Activated CD4-positive, alpha-beta T cell treated with anti-CD3 and anti-CD28 coated beads, Interleukin-2, amount 50 U/mL, for 16 hours (primary cell): ENCODE results near the gene TINCR.

Source experiments
- DNase-seq: peaks from one replicate; pipeline ENCODE4 v3.0.0-alpha.2; 2020

Gene TINCR

GRCh38 chr19:5588906-5589676 is 21.3 kb upstream of the TINCR start:
- no peak for DNase-seq

GRCh38 chr19:5588441-5588840 is 20.7 kb upstream of the TINCR start:
- no peak for DNase-seq

GRCh38 chr19:5587661-5588060 is 19.9 kb upstream of the TINCR start:
- no peak for DNase-seq

GRCh38 chr19:5587071-5587455 is 19.3 kb upstream of the TINCR start:
- no peak for DNase-seq

GRCh38 chr19:5586300-5587070 is 18.7 kb upstream of the TINCR start:
- DNase-seq, result no peak

- DNase-seq, result peak; percentile 25
These were observed 17.9 kb upstream of the TINCR start for GRCh38 chr19:5585461-5586299.

GRCh38 chr19:5580161-5580571 is 12.4 kb upstream of the TINCR start:
- DNase-seq, result no peak

- no peak for DNase-seq
These were observed 11.9 kb upstream of the TINCR start for GRCh38 chr19:5579697-5580096.

GRCh38 chr19:5579286-5579685 is 11.5 kb upstream of the TINCR start:
- no peak for DNase-seq

GRCh38 chr19:5578097-5578846 is 10.5 kb upstream of the TINCR start:
- peak; percentile 72 for DNase-seq

GRCh38 chr19:5575590-5575989 is 7.8 kb upstream of the TINCR start:
- no peak for DNase-seq

GRCh38 chr19:5572556-5573286 is 5.0 kb upstream of the TINCR start:
- DNase-seq, result no peak

- no peak for DNase-seq
These were observed 4.0 kb upstream of the TINCR start for GRCh38 chr19:5571777-5572176.

GRCh38 chr19:5567970-5568407 is 236 bp upstream of the TINCR start:
- no peak for DNase-seq

GRCh38 chr19:5564930-5565329 is 2.8 kb downstream of the TINCR start:
- DNase-seq, result no peak

GRCh38 chr19:5563935-5564612 is 3.7 kb downstream of the TINCR start:
- no peak for DNase-seq

GRCh38 chr19:5563008-5563431 is 4.7 kb downstream of the TINCR start:
- no peak for DNase-seq

GRCh38 chr19:5562280-5562679 is 5.5 kb downstream of the TINCR start:
- DNase-seq, result no peak

GRCh38 chr19:5561559-5561958 is 6.2 kb downstream of the TINCR start:
- DNase-seq, result no peak

- no peak for DNase-seq
These were observed 7.6 kb downstream of the TINCR start for GRCh38 chr19:5560156-5560555.

- no peak for DNase-seq
These were observed 8.0 kb downstream of the TINCR start for GRCh38 chr19:5559804-5560133.
